ENCODE data around the gene BMP7.

The BMP7 gene

DNA sequence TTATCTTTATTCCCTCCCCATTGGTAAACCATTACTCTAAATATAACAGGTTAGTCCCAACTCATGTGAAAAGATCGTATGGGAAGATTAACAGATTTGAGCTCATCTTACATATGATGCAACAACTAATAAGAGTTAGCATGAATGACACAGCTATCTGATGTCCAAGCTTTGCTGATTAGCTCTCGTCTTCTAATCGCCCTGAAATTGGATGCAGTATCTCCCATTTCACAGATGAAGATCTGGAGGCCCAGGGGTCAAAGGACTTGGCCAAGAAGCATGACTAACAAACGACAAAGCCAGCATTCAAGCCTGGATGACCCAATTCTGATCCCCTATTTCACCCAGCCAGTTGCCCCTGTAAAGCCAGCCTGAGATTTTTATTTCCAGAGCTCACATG, 8.4 kb upstream of the BMP7 start:
- no peak for DNase-seq (ENCODE audit: low read depth)
- no peak overlapping the region for H3K4me3 ChIP-seq (ENCODE audit: low read depth, low read length)
- TF ChIP-seq, protein P1, sequence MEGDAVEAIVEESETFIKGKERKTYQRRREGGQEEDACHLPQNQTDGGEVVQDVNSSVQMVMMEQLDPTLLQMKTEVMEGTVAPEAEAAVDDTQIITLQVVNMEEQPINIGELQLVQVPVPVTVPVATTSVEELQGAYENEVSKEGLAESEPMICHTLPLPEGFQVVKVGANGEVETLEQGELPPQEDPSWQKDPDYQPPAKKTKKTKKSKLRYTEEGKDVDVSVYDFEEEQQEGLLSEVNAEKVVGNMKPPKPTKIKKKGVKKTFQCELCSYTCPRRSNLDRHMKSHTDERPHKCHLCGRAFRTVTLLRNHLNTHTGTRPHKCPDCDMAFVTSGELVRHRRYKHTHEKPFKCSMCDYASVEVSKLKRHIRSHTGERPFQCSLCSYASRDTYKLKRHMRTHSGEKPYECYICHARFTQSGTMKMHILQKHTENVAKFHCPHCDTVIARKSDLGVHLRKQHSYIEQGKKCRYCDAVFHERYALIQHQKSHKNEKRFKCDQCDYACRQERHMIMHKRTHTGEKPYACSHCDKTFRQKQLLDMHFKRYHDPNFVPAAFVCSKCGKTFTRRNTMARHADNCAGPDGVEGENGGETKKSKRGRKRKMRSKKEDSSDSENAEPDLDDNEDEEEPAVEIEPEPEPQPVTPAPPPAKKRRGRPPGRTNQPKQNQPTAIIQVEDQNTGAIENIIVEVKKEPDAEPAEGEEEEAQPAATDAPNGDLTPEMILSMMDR (IDR thresholded peaks at IDR 0.05; ENCODE audit: insufficient read depth, low read depth, low read length, missing control alignments) = no peak

DNA sequence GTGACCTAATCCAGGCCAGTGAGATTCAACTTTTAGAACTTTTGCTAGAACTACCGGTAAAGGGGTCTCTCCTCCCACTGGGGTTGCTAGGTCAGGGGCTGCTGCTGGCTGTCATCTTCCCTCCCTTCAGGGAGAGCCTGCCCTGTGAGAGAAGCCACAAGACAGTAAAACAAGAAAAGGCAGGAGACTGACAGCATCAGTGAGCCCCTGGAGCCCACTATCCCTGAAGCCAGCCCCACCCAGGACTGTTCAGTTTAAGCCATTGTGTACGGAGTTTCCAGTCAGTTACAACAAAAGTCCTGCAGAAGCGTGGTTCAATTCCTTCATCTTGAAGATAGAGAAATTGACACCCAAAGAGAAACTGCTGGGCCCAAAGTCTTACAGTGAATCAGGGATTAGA, 7.9 kb upstream of the BMP7 start:
- DNase-seq (ENCODE audit: low read depth) = no peak
- TF ChIP-seq, protein P1 (IDR thresholded peaks at IDR 0.05; ENCODE audit: insufficient read depth, low read depth, low read length, missing control alignments) = no peak

DNA sequence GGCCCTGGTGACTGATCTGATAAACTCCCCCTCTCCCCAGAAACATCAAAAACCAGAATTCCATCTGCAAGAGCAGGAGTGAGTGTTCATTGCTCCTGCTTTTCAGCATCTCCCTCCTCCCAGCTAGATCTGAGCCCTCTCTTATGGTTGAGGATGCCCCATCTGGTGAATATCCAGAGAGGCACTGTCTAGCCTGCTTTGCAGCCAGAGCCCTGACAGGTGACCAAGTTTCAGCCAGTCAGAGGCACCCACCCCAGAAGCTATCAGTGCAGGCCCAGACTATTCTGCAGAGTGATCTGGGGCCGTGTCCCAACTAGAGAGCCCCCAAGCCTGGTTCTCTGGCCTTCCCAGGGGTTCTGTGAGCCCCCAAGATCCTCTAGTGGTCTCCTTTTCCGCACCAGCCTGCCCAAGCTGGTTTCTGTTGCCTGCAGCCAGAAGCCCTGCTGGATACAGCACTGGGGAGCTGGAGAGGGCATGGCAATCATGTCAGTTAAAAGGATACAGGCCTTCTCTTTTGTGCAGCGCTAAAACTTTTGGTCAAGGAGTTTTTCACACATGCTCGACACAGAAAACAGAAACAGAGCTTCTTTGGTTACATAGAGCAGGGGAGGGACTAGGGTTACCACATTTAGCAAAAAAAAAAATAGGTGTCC, 6.6 kb upstream of the BMP7 start:
- TF ChIP-seq, protein P1 (IDR thresholded peaks at IDR 0.05; ENCODE audit: insufficient read depth, low read depth, low read length, missing control alignments) = no peak
- no peak for DNase-seq (ENCODE audit: low read depth)
- H3K4me3 ChIP-seq (ENCODE audit: low read depth, low read length) = no peak overlapping the region

More for the DNA sequence above, 7.9 kb upstream of the BMP7 start:
- no peak overlapping the region for H3K4me3 ChIP-seq (ENCODE audit: low read depth, low read length)

DNA sequence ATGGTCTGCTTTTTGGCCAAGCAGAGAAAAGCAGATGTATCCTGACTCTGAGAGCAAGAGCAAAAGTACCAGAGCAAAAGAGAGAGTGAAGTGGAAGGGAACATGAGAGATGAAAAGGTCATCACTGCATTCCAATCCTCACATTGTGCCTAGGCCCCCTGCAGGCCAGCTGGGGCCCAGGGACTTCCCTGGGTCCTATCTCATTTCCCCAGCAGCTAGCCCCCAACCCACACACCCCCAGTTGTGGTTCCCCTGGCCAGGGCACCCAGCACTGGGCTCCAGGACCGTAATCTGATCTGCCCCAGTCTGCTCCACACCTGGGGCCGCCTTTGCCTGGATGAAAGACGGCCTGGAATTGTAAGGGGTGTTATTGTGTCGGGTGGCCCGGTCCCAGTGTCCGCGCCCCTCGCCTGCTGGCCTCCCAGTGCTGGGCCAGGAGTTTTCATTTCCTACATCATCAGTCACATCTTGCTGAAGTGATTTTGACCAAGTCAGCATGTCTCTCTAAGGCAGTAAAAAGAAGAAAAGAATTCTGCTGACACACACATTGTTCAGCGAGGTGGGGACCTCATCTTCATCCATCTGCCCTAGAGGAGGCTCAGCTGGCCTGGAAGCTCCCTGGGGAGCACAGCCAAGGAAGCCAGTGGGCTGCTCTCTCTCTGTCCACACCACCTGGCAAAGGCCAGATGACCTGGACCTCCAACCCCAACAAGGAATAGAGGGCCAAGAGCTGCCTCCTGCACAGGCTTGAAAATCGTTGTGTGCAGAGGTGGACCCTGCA, 4.0 kb upstream of the BMP7 start:
- no peak overlapping the region for H3K4me3 ChIP-seq (ENCODE audit: low read depth, low read length)
- no peak for DNase-seq (ENCODE audit: low read depth)
- TF ChIP-seq, protein P1 (IDR thresholded peaks at IDR 0.05; ENCODE audit: insufficient read depth, low read depth, low read length, missing control alignments) = no peak

DNA sequence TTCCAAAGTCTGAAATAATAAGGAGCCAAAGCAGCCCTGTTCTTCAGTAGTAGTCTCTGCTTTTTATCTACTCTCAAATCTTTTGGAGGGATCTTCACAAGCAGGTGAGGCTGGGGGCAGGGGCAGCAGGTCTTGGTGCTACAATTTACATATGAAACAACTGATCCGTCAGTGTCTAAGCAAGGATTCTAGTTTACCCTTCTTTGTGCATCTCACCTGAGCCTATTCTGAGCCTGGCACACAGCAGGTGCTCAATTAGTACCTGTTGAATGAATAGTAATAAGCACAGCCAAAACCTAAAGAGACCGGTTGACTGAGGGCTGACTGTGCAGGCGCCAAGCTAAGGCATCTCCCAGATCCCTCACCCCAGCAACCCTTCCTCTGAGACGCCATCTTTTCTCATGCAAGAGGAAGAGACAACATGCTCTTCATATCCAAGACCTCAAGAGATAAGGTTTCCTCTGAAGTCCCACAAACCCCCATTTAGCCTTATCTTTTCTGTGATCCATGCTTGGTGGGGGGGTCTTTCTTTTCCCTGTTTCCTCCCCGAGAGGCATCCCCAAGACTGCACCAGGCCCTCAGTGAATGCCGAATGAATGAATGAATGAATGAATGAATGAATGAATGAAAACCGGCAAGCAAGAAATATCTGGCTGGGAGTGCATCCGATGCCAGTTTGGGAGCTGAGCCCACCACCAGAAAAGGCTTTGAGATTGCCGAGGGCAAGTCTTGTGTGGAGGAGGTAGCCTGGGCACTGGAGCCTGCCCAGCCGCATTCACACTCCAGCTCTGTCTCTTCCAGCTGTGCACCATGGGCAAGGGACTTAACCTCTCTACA, 2.9 kb upstream of the BMP7 start:
- H3K4me3 ChIP-seq (ENCODE audit: low read depth, low read length) = no peak overlapping the region
- DNase-seq (ENCODE audit: low read depth) = no peak
- TF ChIP-seq, protein P1 (IDR thresholded peaks at IDR 0.05; ENCODE audit: insufficient read depth, low read depth, low read length, missing control alignments) = no peak

DNA sequence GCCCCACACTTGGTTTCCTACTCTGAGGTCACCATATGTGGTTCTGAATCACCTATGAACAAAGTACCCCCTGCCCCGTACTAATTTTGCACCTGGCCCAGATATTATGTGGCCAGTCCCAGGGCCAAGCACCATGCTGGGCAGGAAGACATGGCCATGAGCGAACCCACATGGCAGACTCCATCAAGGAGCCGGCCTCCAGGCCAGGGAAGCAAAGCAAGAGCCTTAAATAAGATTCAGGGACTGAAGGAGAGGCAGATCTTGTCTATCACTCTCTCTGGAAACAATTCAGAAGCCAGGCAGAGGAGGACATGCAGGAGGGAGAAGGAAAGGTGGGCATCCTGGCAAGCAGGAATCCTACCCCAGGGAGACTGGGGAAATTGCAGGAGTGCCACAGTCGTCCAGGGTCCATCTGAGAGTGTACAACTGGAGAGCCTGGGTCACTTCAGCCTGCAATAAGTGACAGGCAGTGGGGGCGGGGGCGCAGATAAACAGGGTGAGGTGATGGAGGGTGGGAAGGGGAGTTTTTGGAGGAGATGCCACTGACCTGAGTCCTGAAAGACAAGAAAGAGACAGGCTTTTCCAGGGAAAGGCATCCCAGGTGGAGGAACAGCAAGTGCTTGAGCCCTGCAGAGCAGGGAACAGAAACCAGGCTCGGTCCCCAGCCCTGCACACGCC, 2.1 kb upstream of the BMP7 start:
- TF ChIP-seq, protein P1 (IDR thresholded peaks at IDR 0.05; ENCODE audit: insufficient read depth, low read depth, low read length, missing control alignments) = no peak
- no peak overlapping the region for H3K4me3 ChIP-seq (ENCODE audit: low read depth, low read length)
- no peak for DNase-seq (ENCODE audit: low read depth)

Data from GM12865 (cell line).